HPDE6-E6E7 (cell line): Measurements from ENCODE around the gene UVRAG.

Source experiments
- DNase-seq: peaks from one replicate; pipeline ENCODE4 v3.0.0; 2011; ENCODE audit warnings: missing footprints; ENCODE audit errors: extremely low spot score

UVRAG gene

GRCh38 chr11:76148941-76149613, 334.1 kb downstream of the UVRAG start:
- no peak for DNase-seq

GRCh38 chr11:76149713-76150112, 334.7 kb downstream of the UVRAG start:
- DNase-seq = no peak

GRCh38 chr11:76150141-76150540, 335.1 kb downstream of the UVRAG start:
- DNase-seq = no peak

GRCh38 chr11:76151556-76152085, 336.6 kb downstream of the UVRAG start:
- DNase-seq = no peak

GRCh38 chr11:76152086-76152681, 337.2 kb downstream of the UVRAG start:
- DNase-seq = peak; percentile 87

GRCh38 chr11:76152741-76153570, 337.9 kb downstream of the UVRAG start:
- DNase-seq = no peak

- DNase-seq = peak; percentile 37
These were observed 338.5 kb downstream of the UVRAG start for GRCh38 chr11:76153571-76153923.

- no peak for DNase-seq
These were observed 340.7 kb downstream of the UVRAG start for GRCh38 chr11:76155500-76156227.

GRCh38 chr11:76156971-76157427, 342.0 kb downstream of the UVRAG start:
- no peak for DNase-seq

GRCh38 chr11:76157891-76158290, 342.9 kb downstream of the UVRAG start:
- no peak for DNase-seq

GRCh38 chr11:76158394-76159302, 343.6 kb downstream of the UVRAG start:
- DNase-seq = no peak

GRCh38 chr11:76159303-76159937, 344.4 kb downstream of the UVRAG start:
- DNase-seq = no peak

- no peak for DNase-seq
These were observed 345.1 kb downstream of the UVRAG start for GRCh38 chr11:76159983-76160661.

GRCh38 chr11:76160856-76161255, 345.8 kb downstream of the UVRAG start:
- DNase-seq = no peak

GRCh38 chr11:76161261-76161961, 346.4 kb downstream of the UVRAG start:
- DNase-seq = no peak

GRCh38 chr11:76162336-76163288, 347.6 kb downstream of the UVRAG start:
- DNase-seq = no peak

GRCh38 chr11:76163289-76163880, 348.4 kb downstream of the UVRAG start:
- no peak for DNase-seq
